BLaER1 treated with 17β-estradiol and CSF1 and Interleukin-3, amounts not matched to agents 10 nM and 100 nM (cell line): Measurements from ENCODE around the gene ARHGEF19.
A peak's percentile ranks its signal among the peaks of the same experiment; 100 is the strongest.

Source experiments
- H3K27ac ChIP-seq, 11 experiments: shearing (Covaris generic); formaldehyde crosslinking; 2 replicates each; pipeline ENCODE4 v1.8.1; 2022
- H3K27me3 ChIP-seq, 11 experiments: shearing (Covaris generic); formaldehyde crosslinking; 2 replicates each; pipeline ENCODE4 v1.8.1; 2022
- H3K36me3 ChIP-seq, 11 experiments: shearing (Covaris generic); formaldehyde crosslinking; 2 replicates each; pipeline ENCODE4 v1.8.1; 2022
- H3K4me1 ChIP-seq, 10 experiments: shearing (Covaris generic); formaldehyde crosslinking; 2 replicates each; pipeline ENCODE4 v1.8.1; 2022
- H3K4me2 ChIP-seq, 11 experiments: shearing (Covaris generic); formaldehyde crosslinking; 2 replicates each; pipeline ENCODE4 v1.8.1; 2022
- H3K4me3 ChIP-seq, 10 experiments: shearing (Covaris generic); formaldehyde crosslinking; 2 replicates each; pipeline ENCODE4 v1.8.1; 2022
- H3K9ac ChIP-seq, 11 experiments: shearing (Covaris generic); formaldehyde crosslinking; 2 replicates each; pipeline ENCODE4 v1.8.1; 2022
- H3K9me3 ChIP-seq, 11 experiments: shearing (Covaris generic); formaldehyde crosslinking; replicated peaks in 1 of 11; 2 replicates each; pipeline ENCODE4 v1.8.1; 2022
- H4K20me1 ChIP-seq, 11 experiments: shearing (Covaris generic); formaldehyde crosslinking; 2 replicates each; pipeline ENCODE4 v1.8.1; 2022
- Cebpa-rat ChIP-seq, 11 experiments: shearing (Covaris generic); IDR thresholded peaks; 2 replicates each; pipeline ENCODE4 v1.8.1; 2022

The ARHGEF19 gene

GRCh38 chr1:16181887-16182719 is 30.3 kb downstream of the ARHGEF19 start:
- Histone ChIP-seq H3K4me3 (no peak overlapping the region), H3K9ac (peak overlapping the region in 4 of 11 experiments; percentile 10 to 32 (median 12); a peak in 3 of 22 replicates), H4K20me1 (no peaks in the 10 kb centered on the region), H3K27ac (0 out of 22 replicates have a peak overlapping the region, but pooled peaks of 1 of the 11 experiments have one; percentile 0), H3K4me1 (peaks cover 0 to 19% (median 5%) of the 10 kb centered on the region in 10 experiments; a peak in 7 of 20 replicates), H3K4me2 (peak overlapping the region in 4 of 11 experiments; percentile 2 to 31 (median 15); a peak in 2 of 22 replicates), H3K36me3 (no peaks in the 10 kb centered on the region), H3K27me3 (no peaks in the 10 kb centered on the region), H3K9me3 (no peaks in the 10 kb centered on the region)
- TF ChIP-seq Cebpa-rat (IDR thresholded peaks at IDR 0.05), result no peak

GRCh38 chr1:16180291-16180824 is 32.1 kb downstream of the ARHGEF19 start:
- no peaks in the 10 kb centered on the region for H4K20me1 ChIP-seq
- TF ChIP-seq Cebpa-rat (IDR thresholded peaks at IDR 0.05), result no peak
- H3K4me1 ChIP-seq, result peaks cover 14 to 35% (median 22%) of the 10 kb centered on the region in 10 experiments
- no peak overlapping the region for H3K27ac ChIP-seq
- no peak overlapping the region for H3K4me2 ChIP-seq
- no peaks in the 10 kb centered on the region for H3K36me3 ChIP-seq
- H3K27me3 ChIP-seq, result peaks cover 0 to 9% (median 0%) of the 10 kb centered on the region in 11 experiments; a peak in 2 of 22 replicates
- H3K4me3 ChIP-seq, result no peak overlapping the region
- no peaks in the 10 kb centered on the region for H3K9me3 ChIP-seq
- no peak overlapping the region for H3K9ac ChIP-seq

- H3K4me3 ChIP-seq, result no peak overlapping the region
- no peaks in the 10 kb centered on the region for H3K36me3 ChIP-seq
- H3K27me3 ChIP-seq, result peaks cover 0 to 9% (median 0%) of the 10 kb centered on the region in 11 experiments; a peak in 2 of 22 replicates
- peaks cover 0 to 1% (median 0%) of the 10 kb centered on the region in 11 experiments; a peak in 1 of 22 replicates for H4K20me1 ChIP-seq
- peak overlapping the region in 1 of 11 experiments; percentile 34; a peak in 1 of 22 replicates for H3K9ac ChIP-seq
- H3K4me2 ChIP-seq, result peak overlapping the region in 3 of 11 experiments; percentile 7 to 17 (median 15); a peak in 2 of 22 replicates
- no peak overlapping the region for H3K27ac ChIP-seq
- no peaks in the 10 kb centered on the region for H3K9me3 ChIP-seq
- no peak for TF ChIP-seq Cebpa-rat (IDR thresholded peaks at IDR 0.05)
- peaks cover 29 to 50% (median 37%) of the 10 kb centered on the region in 10 experiments for H3K4me1 ChIP-seq
These were observed 33.6 kb downstream of the ARHGEF19 start for GRCh38 chr1:16178596-16179497.

- peaks cover 40 to 65% (median 48%) of the 10 kb centered on the region in 10 experiments for H3K4me1 ChIP-seq
- H4K20me1 ChIP-seq, result peaks cover 0 to 9% (median 0%) of the 10 kb centered on the region in 11 experiments; a peak in 2 of 22 replicates
- no peaks in the 10 kb centered on the region for H3K36me3 ChIP-seq
- peak overlapping the region in 1 of 11 experiments; percentile 64; a peak in 2 of 22 replicates for H3K4me2 ChIP-seq
- H3K4me3 ChIP-seq, result no peak overlapping the region
- H3K9me3 ChIP-seq, result no peaks in the 10 kb centered on the region
- no peak overlapping the region for H3K27ac ChIP-seq
- H3K9ac ChIP-seq, result no peak overlapping the region; a peak in 1 of 22 replicates
- TF ChIP-seq Cebpa-rat (IDR thresholded peaks at IDR 0.05), result no peak
- peaks cover 0 to 9% (median 0%) of the 10 kb centered on the region in 11 experiments; a peak in 2 of 22 replicates for H3K27me3 ChIP-seq
These were observed 35.1 kb downstream of the ARHGEF19 start for GRCh38 chr1:16177306-16177705.

- Histone ChIP-seq H3K27me3 (peaks cover 0 to 9% (median 0%) of the 10 kb centered on the region in 11 experiments; a peak in 2 of 22 replicates), H3K4me3 (no peak overlapping the region), H3K4me2 (peak overlapping the region; percentile 48 to 90 (median 69)), H3K9me3 (no peaks in the 10 kb centered on the region), H3K4me1 (peaks cover 40 to 61% (median 46%) of the 10 kb centered on the region in 10 experiments), H4K20me1 (peaks cover 0 to 9% (median 0%) of the 10 kb centered on the region in 11 experiments; a peak in 2 of 22 replicates), H3K9ac (peak overlapping the region in 8 of 11 experiments; percentile 8 to 72 (median 50); a peak in 14 of 22 replicates), H3K27ac (peak overlapping the region in 3 of 11 experiments; percentile 32 to 56 (median 49); a peak in 5 of 22 replicates), H3K36me3 (no peaks in the 10 kb centered on the region)
- no peak for TF ChIP-seq Cebpa-rat (IDR thresholded peaks at IDR 0.05)
These were observed 35.8 kb downstream of the ARHGEF19 start for GRCh38 chr1:16176653-16177052.

GRCh38 chr1:16175610-16176553 is 36.6 kb downstream of the ARHGEF19 start:
- H3K4me1 ChIP-seq, result peaks cover 40 to 59% (median 46%) of the 10 kb centered on the region in 10 experiments
- peaks cover 0 to 9% (median 0%) of the 10 kb centered on the region in 11 experiments; a peak in 2 of 22 replicates for H3K27me3 ChIP-seq
- peak overlapping the region; percentile 48 to 90 (median 69) for H3K4me2 ChIP-seq
- H3K27ac ChIP-seq, result peak overlapping the region in 9 of 11 experiments; percentile 28 to 68 (median 39); a peak in 17 of 22 replicates
- peak overlapping the region in 1 of 10 experiments; percentile 19; a peak in 1 of 20 replicates for H3K4me3 ChIP-seq
- H3K36me3 ChIP-seq, result no peaks in the 10 kb centered on the region
- peak overlapping the region; percentile 8 to 72 (median 49); a peak in 19 of 22 replicates for H3K9ac ChIP-seq
- no peaks in the 10 kb centered on the region for H3K9me3 ChIP-seq
- no peak for TF ChIP-seq Cebpa-rat (IDR thresholded peaks at IDR 0.05)
- H4K20me1 ChIP-seq, result peaks cover 0 to 9% (median 0%) of the 10 kb centered on the region in 11 experiments; a peak in 2 of 22 replicates

- Histone ChIP-seq H4K20me1 (peaks cover 0 to 9% (median 0%) of the 10 kb centered on the region in 11 experiments; a peak in 2 of 22 replicates), H3K27ac (peak overlapping the region in 1 of 11 experiments; percentile 12; a peak in 3 of 22 replicates), H3K9ac (peak overlapping the region in 8 of 11 experiments; percentile 17 to 72 (median 44); a peak in 10 of 22 replicates), H3K27me3 (peaks cover 0 to 9% (median under 1%) of the 10 kb centered on the region in 11 experiments; a peak in 7 of 22 replicates), H3K4me3 (no peak overlapping the region), H3K4me2 (peak overlapping the region; percentile 64 to 92 (median 80)), H3K9me3 (no peaks in the 10 kb centered on the region), H3K36me3 (no peaks in the 10 kb centered on the region), H3K4me1 (peaks cover 40 to 59% (median 46%) of the 10 kb centered on the region in 10 experiments)
- no peak for TF ChIP-seq Cebpa-rat (IDR thresholded peaks at IDR 0.05)
These were observed 37.4 kb downstream of the ARHGEF19 start for GRCh38 chr1:16174886-16175598.
